Measurements from ENCODE around the gene MSH3.

MSH3 gene

DNA sequence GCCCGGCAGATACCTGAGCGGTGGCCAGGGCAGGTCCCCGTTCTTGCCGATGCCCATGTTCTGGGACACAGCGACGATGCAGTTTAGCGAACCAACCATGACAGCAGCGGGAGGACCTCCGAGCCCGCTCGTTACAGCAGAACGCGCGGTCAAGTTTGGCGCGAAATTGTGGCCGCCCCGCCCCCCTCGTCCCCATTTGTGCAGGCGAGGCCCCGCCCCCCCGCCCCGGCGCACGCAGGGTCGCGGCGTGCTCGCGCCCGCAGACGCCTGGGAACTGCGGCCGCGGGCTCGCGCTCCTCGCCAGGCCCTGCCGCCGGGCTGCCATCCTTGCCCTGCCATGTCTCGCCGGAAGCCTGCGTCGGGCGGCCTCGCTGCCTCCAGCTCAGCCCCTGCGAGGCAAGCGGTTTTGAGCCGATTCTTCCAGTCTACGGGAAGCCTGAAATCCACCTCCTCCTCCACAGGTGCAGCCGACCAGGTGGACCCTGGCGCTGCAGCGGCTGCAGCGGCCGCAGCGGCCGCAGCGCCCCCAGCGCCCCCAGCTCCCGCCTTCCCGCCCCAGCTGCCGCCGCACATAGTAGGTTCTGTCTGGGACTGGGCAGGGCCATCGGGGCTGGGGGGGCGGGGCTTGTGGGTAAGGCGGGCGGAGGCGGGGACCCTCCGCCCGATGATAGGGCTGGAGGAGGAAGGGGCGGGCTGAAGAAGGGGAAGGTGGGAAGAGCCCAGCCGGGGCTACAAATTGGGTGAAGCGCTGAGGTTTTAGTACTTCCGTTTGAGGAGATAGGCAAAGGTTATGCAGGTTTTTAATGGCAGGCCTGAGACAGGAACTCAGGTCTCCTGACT, at the start of gene MSH3, which contains the start of gene DHFR:
Gene MSH3 (plus strand): TSS at position 262 of the 840 bp plus-strand sequence. CDS start 76 bp downstream, at position 338.
Gene DHFR (minus strand): TSS at position 593 of the 840 bp plus-strand sequence. CDS start 494 bp downstream, at position 99.
- H3K4me3 Mint-ChIP-seq = peak within 1 kb of the TSS; percentile 87

DNA sequence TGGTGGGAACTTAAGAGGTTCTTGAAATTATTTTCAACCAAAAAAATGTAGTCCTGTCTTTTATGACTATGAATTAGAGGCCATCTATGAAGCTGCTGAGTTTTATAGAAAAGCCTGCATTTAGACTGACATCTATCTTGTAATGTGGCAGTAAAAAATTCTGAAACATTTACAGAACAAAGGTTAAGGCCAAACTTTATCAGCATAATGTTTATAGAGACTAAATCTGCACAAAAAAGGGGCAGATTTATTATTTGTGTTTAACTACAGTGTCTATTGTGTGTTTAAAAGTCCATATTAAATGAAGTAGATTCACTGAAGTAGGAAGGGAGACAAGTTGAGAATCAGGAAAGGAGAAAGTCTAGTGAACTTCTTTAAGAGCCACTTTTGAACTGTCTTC, 47.1 kb upstream of the MSH3 start:
- H3K36me3 Mint-ChIP-seq (ENCODE audit: low read depth) = peaks cover 8% of the 10 kb centered on the region
- H3K27me3 Mint-ChIP-seq = no peaks in the 10 kb centered on the region
- H3K4me1 Mint-ChIP-seq (ENCODE audit: low read depth) = no peaks in the 10 kb centered on the region
- no peak overlapping the region for H3K27ac Mint-ChIP-seq
- H3K4me3 Mint-ChIP-seq = no peak overlapping the region
- H3K9me3 Mint-ChIP-seq = peaks cover 4% of the 10 kb centered on the region

More for the DNA sequence above, at the start of gene MSH3, which contains the start of gene DHFR:
- H3K27ac Mint-ChIP-seq = peak within 1 kb of the TSS; percentile 94
- H3K4me1 Mint-ChIP-seq (ENCODE audit: low read depth) = peaks cover 34% of the 10 kb centered on the region
- no peaks in the 10 kb centered on the region for H3K27me3 Mint-ChIP-seq
- peaks cover 44% of the 10 kb centered on the region for H3K36me3 Mint-ChIP-seq (ENCODE audit: low read depth)
- H3K9me3 Mint-ChIP-seq = no peaks in the 10 kb centered on the region

DNA sequence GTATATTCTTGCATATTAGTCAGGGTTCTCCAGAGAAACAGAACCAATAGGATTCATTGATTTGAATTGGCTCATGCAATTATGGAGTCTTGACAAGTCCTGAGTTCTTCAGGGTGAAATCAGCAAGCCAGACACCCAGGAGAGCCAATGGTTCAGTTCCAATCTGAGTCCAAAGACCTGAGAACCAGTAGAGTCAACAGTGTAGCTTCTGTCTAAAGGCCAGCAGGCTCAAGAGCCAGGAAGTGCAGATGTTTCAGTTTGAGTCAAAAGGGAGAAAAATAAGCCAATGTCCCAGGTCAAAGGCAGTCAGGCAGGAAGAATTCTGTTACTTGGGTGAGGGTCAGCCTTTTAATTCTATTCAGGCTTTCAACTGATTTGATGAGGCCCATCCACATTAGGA, 46.6 kb upstream of the MSH3 start:
- Mint-ChIP-seq H3K36me3 (ENCODE audit: low read depth) (peaks cover 8% of the 10 kb centered on the region), H3K9me3 (peaks cover 4% of the 10 kb centered on the region), H3K4me1 (ENCODE audit: low read depth) (no peaks in the 10 kb centered on the region), H3K27me3 (no peaks in the 10 kb centered on the region), H3K4me3 (no peak overlapping the region), H3K27ac (no peak overlapping the region)

GRCh38 chr5:80608731-80609130, 45.7 kb upstream of the MSH3 start:
- H3K36me3 Mint-ChIP-seq (ENCODE audit: low read depth) = peaks cover 8% of the 10 kb centered on the region
- peaks cover 4% of the 10 kb centered on the region for H3K9me3 Mint-ChIP-seq
- no peaks in the 10 kb centered on the region for H3K27me3 Mint-ChIP-seq
- no peaks in the 10 kb centered on the region for H3K4me1 Mint-ChIP-seq (ENCODE audit: low read depth)
- no peak overlapping the region for H3K27ac Mint-ChIP-seq
- no peak overlapping the region for H3K4me3 Mint-ChIP-seq

GRCh38 chr5:80609692-80610091, 44.8 kb upstream of the MSH3 start:
- H3K9me3 Mint-ChIP-seq = peaks cover 4% of the 10 kb centered on the region
- H3K4me1 Mint-ChIP-seq (ENCODE audit: low read depth) = no peaks in the 10 kb centered on the region
- H3K4me3 Mint-ChIP-seq = no peak overlapping the region
- H3K27me3 Mint-ChIP-seq = no peaks in the 10 kb centered on the region
- H3K27ac Mint-ChIP-seq = no peak overlapping the region
- H3K36me3 Mint-ChIP-seq (ENCODE audit: low read depth) = peaks cover 8% of the 10 kb centered on the region

- H3K4me3 Mint-ChIP-seq = no peak overlapping the region
- H3K36me3 Mint-ChIP-seq (ENCODE audit: low read depth) = peaks cover 14% of the 10 kb centered on the region
- H3K9me3 Mint-ChIP-seq = peaks cover 4% of the 10 kb centered on the region
- H3K4me1 Mint-ChIP-seq (ENCODE audit: low read depth) = no peaks in the 10 kb centered on the region
- no peaks in the 10 kb centered on the region for H3K27me3 Mint-ChIP-seq
- H3K27ac Mint-ChIP-seq = no peak overlapping the region
These were observed 39.1 kb upstream of the MSH3 start for GRCh38 chr5:80615266-80615914.

DNA sequence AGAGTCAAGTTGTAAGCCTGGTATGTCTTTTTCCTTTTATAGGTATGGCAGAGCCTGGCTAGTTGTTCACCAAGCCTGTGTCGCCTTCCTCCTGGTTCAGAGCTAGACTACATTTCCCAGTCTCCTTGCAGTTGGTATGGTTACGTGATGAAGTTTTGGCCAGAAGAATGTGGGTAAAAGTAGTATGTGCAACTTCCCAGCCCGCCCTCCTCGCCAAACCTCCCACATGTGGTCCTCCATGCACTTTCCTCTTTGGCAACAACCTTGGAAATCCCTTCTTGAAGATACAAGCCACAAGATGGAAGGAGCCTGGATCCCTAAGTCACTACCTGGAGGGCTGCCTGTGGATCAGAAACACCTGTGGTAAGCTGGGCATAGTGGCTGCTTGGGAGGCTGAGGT, 36.0 kb upstream of the MSH3 start:
- Mint-ChIP-seq H3K27ac (no peak overlapping the region), H3K4me3 (no peak overlapping the region), H3K36me3 (ENCODE audit: low read depth) (peaks cover 27% of the 10 kb centered on the region), H3K9me3 (no peaks in the 10 kb centered on the region), H3K27me3 (no peaks in the 10 kb centered on the region), H3K4me1 (ENCODE audit: low read depth) (no peaks in the 10 kb centered on the region)

GRCh38 chr5:80619086-80619485, 35.4 kb upstream of the MSH3 start:
- Mint-ChIP-seq H3K4me1 (ENCODE audit: low read depth) (no peaks in the 10 kb centered on the region), H3K36me3 (ENCODE audit: low read depth) (peaks cover 27% of the 10 kb centered on the region), H3K9me3 (no peaks in the 10 kb centered on the region), H3K27me3 (no peaks in the 10 kb centered on the region), H3K27ac (no peak overlapping the region), H3K4me3 (no peak overlapping the region)

GRCh38 chr5:80620211-80620610, 34.2 kb upstream of the MSH3 start:
- H3K27ac Mint-ChIP-seq = no peak overlapping the region

GRCh38 chr5:80622756-80623155, 31.7 kb upstream of the MSH3 start:
- no peak overlapping the region for H3K4me3 Mint-ChIP-seq
- H3K36me3 Mint-ChIP-seq (ENCODE audit: low read depth) = peaks cover 29% of the 10 kb centered on the region
- H3K27ac Mint-ChIP-seq = no peak overlapping the region
- H3K4me1 Mint-ChIP-seq (ENCODE audit: low read depth) = no peaks in the 10 kb centered on the region
- no peaks in the 10 kb centered on the region for H3K27me3 Mint-ChIP-seq
- H3K9me3 Mint-ChIP-seq = no peaks in the 10 kb centered on the region

More at GRCh38 chr5:80620211-80620610, 34.2 kb upstream of the MSH3 start:
- no peaks in the 10 kb centered on the region for H3K4me1 Mint-ChIP-seq (ENCODE audit: low read depth)
- H3K4me3 Mint-ChIP-seq = no peak overlapping the region
- H3K9me3 Mint-ChIP-seq = no peaks in the 10 kb centered on the region
- H3K27me3 Mint-ChIP-seq = no peaks in the 10 kb centered on the region
- peaks cover 27% of the 10 kb centered on the region for H3K36me3 Mint-ChIP-seq (ENCODE audit: low read depth)

DNA sequence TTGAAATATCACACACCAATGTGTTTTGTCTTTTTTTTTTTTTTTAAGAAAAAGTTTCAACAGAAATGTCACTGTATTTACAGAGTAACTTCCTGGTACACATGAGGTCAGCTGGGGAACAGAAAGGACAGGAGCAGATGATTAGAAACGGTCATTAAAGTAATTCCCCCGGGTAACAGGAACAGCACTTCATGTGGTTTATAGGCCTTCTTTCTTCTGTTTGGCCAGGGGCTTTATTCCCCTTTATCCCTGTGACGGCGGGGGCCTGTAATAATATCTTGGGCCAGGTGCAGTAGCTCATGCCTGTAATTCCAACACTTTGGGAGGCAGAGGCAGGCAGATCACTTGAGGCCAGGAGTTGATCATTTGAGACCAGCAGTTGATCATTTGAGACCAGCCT, 30.5 kb upstream of the MSH3 start:
- H3K27me3 Mint-ChIP-seq = no peaks in the 10 kb centered on the region
- no peak overlapping the region for H3K27ac Mint-ChIP-seq
- H3K4me1 Mint-ChIP-seq (ENCODE audit: low read depth) = no peaks in the 10 kb centered on the region
- H3K9me3 Mint-ChIP-seq = no peaks in the 10 kb centered on the region
- peaks cover 25% of the 10 kb centered on the region for H3K36me3 Mint-ChIP-seq (ENCODE audit: low read depth)
- no peak overlapping the region for H3K4me3 Mint-ChIP-seq

GRCh38 chr5:80625230-80625629, 29.2 kb upstream of the MSH3 start:
- Mint-ChIP-seq H3K36me3 (ENCODE audit: low read depth) (peaks cover 33% of the 10 kb centered on the region), H3K27me3 (no peaks in the 10 kb centered on the region), H3K27ac (no peak overlapping the region), H3K4me1 (ENCODE audit: low read depth) (no peaks in the 10 kb centered on the region), H3K4me3 (no peak overlapping the region), H3K9me3 (no peaks in the 10 kb centered on the region)

DNA sequence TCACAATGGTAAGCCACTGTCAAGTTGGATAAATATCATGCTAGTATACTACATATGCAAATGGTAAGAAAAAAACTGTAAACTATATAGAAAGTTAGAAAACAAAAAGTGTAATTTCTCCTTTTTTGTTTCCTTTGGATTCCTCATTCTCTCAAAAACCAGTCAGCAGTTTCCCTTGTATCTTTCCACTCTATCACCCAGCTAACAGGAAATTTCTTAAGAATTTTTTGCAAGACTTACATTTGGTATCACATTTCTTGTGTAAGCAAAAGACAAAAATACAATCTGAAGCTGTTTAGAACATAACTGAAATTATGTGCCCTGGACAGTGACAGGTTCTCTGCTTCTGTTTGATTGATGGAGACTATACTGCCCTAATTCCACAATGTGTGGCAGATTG, 25.2 kb upstream of the MSH3 start:
- Mint-ChIP-seq H3K9me3 (no peaks in the 10 kb centered on the region), H3K27ac (no peak overlapping the region), H3K4me3 (no peak overlapping the region), H3K27me3 (no peaks in the 10 kb centered on the region), H3K36me3 (ENCODE audit: low read depth) (peaks cover 52% of the 10 kb centered on the region), H3K4me1 (ENCODE audit: low read depth) (peaks cover 7% of the 10 kb centered on the region)

DNA sequence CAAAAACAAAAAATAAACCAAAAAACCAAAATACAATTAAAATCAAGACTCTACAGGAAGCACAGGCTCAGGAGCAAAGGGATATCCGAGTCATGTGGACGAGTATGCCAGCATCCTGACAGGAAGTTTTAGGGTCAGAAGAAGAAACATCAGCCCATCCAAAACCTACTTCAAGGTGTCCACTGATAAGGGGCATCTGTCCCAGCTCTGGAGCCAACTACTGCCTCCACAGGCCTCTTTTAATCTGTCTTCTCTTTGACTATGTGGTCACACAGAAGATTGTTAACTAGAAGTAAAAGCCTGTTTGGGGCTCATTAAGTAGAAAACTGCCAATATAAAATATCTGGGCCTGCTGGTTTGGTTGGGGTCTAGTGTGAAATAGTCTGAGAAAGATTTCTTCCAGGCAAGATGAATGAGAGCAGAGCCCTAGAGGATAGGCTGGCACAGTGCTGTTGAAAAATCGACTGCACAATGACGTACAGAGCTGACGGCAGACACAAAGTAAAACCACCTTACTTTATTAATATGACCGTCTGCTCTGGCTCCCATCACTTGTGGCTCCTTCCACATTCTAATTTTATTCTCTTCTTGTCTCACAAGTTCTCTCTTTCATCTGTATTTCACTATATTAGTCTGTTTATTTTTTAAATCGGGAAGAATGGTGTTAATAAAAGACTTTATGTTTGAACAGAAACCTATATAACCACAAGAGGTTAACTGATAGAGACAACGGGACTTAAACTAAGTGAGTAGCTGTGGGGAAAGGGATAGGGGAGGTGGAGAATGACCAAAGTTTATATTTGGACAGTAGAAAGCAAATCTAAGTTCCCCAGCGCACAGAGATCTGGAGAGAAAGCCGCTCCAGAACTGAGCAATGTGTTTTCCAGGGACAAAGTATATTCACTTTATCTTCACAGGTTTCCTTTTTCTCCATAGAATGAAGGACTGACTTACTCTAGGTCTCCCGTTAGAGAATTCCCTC, 22.9 kb upstream of the MSH3 start:
- Mint-ChIP-seq H3K4me1 (ENCODE audit: low read depth) (peaks cover 11% of the 10 kb centered on the region), H3K27ac (no peak overlapping the region), H3K27me3 (no peaks in the 10 kb centered on the region), H3K9me3 (no peaks in the 10 kb centered on the region), H3K4me3 (no peak overlapping the region), H3K36me3 (ENCODE audit: low read depth) (peaks cover 68% of the 10 kb centered on the region)

All from stimulated activated naive CD8-positive, alpha-beta T cell treated with anti-CD3 and anti-CD28 coated beads, Interleukin-15, Interleukin-2, amounts not matched to agents 100 ng/mL and 50 ng/mL, for 24 hours (primary cell).